Large intestine (tissue), 3 donors: ENCODE results near the gene PAQR9. TPM values are rescaled to one million over a fixed set of nuclear protein-coding genes. Genes with fewer than 3 reads are reported as not detected.

Experiments
- DNase-seq, 2 donors: peaks; one replicate each; pipeline versions ENCODE4 v3.0.0 to v3.0.0-alpha.2; 2013
- H3K27ac ChIP-seq: one replicate; pipeline ENCODE4 v1.5.1; 2013; ENCODE audit warnings: low read length
- H3K27me3 ChIP-seq: 2 replicates; pipeline ENCODE4 v1.6.1; 2013; ENCODE audit warnings: low read length; ENCODE audit not compliant: control insufficient read depth, insufficient read depth
- H3K36me3 ChIP-seq: 2 replicates; pipeline ENCODE4 v1.6.1; 2013; ENCODE audit warnings: low read length; ENCODE audit not compliant: control insufficient read depth, insufficient read depth
- H3K4me1 ChIP-seq: one replicate; pipeline ENCODE4 v1.6.1; 2013; ENCODE audit warnings: low read length; ENCODE audit not compliant: control insufficient read depth, insufficient read depth
- H3K4me3 ChIP-seq: one replicate; pipeline ENCODE4 v1.5.1; 2013; ENCODE audit warnings: low read length
- H3K9me3 ChIP-seq: one replicate; pipeline ENCODE4 v1.6.1; 2013; ENCODE audit warnings: mild to moderate bottlenecking, low read depth, low read length, moderate library complexity; ENCODE audit not compliant: control insufficient read depth
- WGBS: methylation state at CpG from one replicate; pipeline ENCODE4 v1.1.5; 2013; ENCODE audit warnings: low lambda C conversion rate; ENCODE audit not compliant: insufficient coverage; 5-methylcytosine and 5-hydroxymethylcytosine counted together
- polyA plus RNA-seq: library from polyadenylated mRNA; unstranded; fragments of 120-200 nt; gene quantifications from one replicate; pipeline ENCODE4 v1.2.1, GENCODE V29; 2013

The PAQR9 gene
- polyA plus RNA-seq, 1 donor = 0.13 TPM

- Histone ChIP-seq H3K4me3 (no peak overlapping the region), H3K36me3 (no peaks in the 10 kb centered on the region), H3K27ac (no peak overlapping the region), H3K4me1 (no peaks in the 10 kb centered on the region), H3K27me3 (peaks cover 24% of the 10 kb centered on the region), H3K9me3 (no peaks in the 10 kb centered on the region)
- WGBS = no CpG with 5 or more reads among the region's 2 CpGs
- no peak for DNase-seq
Measured at GRCh38 chr3:142983318-142983717, 19.8 kb upstream of the PAQR9 start.

GRCh38 chr3:142982038-142982773 is 18.7 kb upstream of the PAQR9 start:
- H3K4me3 ChIP-seq = no peak overlapping the region
- peaks cover 24% of the 10 kb centered on the region for H3K27me3 ChIP-seq
- no peaks in the 10 kb centered on the region for H3K9me3 ChIP-seq
- no peak for DNase-seq
- WGBS = no CpG with 5 or more reads among the region's 7 CpGs
- no peaks in the 10 kb centered on the region for H3K36me3 ChIP-seq
- no peaks in the 10 kb centered on the region for H3K4me1 ChIP-seq
- no peak overlapping the region for H3K27ac ChIP-seq

GRCh38 chr3:142981108-142981507 is 17.6 kb upstream of the PAQR9 start:
- no peaks in the 10 kb centered on the region for H3K9me3 ChIP-seq
- no CpG with 5 or more reads among the region's 3 CpGs for WGBS
- peaks cover 26% of the 10 kb centered on the region for H3K27me3 ChIP-seq
- H3K27ac ChIP-seq = no peak overlapping the region
- DNase-seq = no peak
- H3K4me3 ChIP-seq = no peak overlapping the region
- H3K36me3 ChIP-seq = no peaks in the 10 kb centered on the region
- H3K4me1 ChIP-seq = no peaks in the 10 kb centered on the region

DNA sequence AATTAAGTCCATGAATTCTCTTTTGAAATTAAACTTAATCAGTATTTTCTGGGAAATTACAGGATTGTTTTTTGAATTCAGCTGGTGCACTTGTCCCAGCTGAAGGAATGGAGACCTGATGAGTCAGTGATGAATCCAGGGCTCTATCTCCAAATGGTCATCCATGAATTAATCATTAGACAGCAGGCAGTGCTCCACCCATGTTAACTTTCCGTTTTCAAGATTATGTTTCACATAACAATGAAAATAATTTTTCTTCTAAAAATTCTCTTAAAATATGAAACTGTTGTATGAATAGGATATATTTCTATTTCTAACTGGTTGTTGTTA is 13.9 kb upstream of the PAQR9 start:
- 50% methylated on average over 1 of the region's 1 CpG for WGBS
- H3K27me3 ChIP-seq = peaks cover 22% of the 10 kb centered on the region
- no peak overlapping the region for H3K4me3 ChIP-seq
- H3K27ac ChIP-seq = no peak overlapping the region
- H3K36me3 ChIP-seq = no peaks in the 10 kb centered on the region
- no peaks in the 10 kb centered on the region for H3K4me1 ChIP-seq
- no peak for DNase-seq
- H3K9me3 ChIP-seq = no peaks in the 10 kb centered on the region

- no CpG with 5 or more reads among the region's 8 CpGs for WGBS
Measured at GRCh38 chr3:142976621-142977398, 13.3 kb upstream of the PAQR9 start.

DNA sequence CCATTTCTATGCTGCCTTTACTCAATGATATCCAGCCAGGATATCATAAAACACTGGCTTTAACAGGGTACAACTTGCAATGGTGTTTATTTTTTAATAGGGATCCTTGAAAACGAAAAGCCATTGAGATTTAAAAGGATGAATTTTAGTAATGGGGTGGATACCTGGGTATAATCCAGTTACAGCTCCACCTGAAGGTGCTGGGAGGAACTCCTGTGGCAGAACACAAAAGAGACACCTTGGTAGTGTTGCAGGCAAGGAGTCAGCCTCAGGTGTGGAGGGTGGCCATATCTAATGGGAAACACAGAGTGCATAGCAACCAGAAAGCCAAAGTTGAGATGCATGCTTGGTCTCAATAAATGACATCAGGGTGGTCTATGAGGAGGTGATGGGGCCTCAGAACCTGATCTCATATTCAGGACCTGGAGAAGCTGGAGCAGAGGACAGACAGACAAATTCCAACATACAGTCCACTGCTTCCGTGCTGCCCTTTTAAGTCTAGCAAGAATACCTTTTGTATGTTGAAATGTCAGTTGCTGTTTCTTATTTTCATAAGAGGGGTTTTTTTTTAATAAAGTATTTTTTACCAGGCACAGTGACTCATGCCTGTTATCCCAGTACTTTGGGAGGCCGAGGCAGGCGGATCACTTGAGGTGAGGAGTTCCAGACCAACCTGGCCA is 12.0 kb upstream of the PAQR9 start:
- no peaks in the 10 kb centered on the region for H3K36me3 ChIP-seq
- DNase-seq = no peak
- peaks cover 28% of the 10 kb centered on the region for H3K27me3 ChIP-seq
- H3K4me1 ChIP-seq = no peaks in the 10 kb centered on the region
- H3K4me3 ChIP-seq = no peak overlapping the region
- no peaks in the 10 kb centered on the region for H3K9me3 ChIP-seq
- H3K27ac ChIP-seq = no peak overlapping the region
- no CpG with 5 or more reads among the region's 4 CpGs for WGBS

More at GRCh38 chr3:142976621-142977398, 13.3 kb upstream of the PAQR9 start:
- peaks cover 22% of the 10 kb centered on the region for H3K27me3 ChIP-seq
- no peak overlapping the region for H3K4me3 ChIP-seq
- H3K27ac ChIP-seq = no peak overlapping the region
- no peak for DNase-seq
- no peaks in the 10 kb centered on the region for H3K36me3 ChIP-seq
- no peaks in the 10 kb centered on the region for H3K9me3 ChIP-seq
- H3K4me1 ChIP-seq = no peaks in the 10 kb centered on the region

- no peaks in the 10 kb centered on the region for H3K4me1 ChIP-seq
- H3K9me3 ChIP-seq = no peaks in the 10 kb centered on the region
- H3K27me3 ChIP-seq = peaks cover 30% of the 10 kb centered on the region
- H3K4me3 ChIP-seq = no peak overlapping the region
- H3K27ac ChIP-seq = no peak overlapping the region
- WGBS = no CpG with 5 or more reads among the region's 8 CpGs
- no peaks in the 10 kb centered on the region for H3K36me3 ChIP-seq
- no peak for DNase-seq
Measured at GRCh38 chr3:142973217-142974009, 9.9 kb upstream of the PAQR9 start.

DNA sequence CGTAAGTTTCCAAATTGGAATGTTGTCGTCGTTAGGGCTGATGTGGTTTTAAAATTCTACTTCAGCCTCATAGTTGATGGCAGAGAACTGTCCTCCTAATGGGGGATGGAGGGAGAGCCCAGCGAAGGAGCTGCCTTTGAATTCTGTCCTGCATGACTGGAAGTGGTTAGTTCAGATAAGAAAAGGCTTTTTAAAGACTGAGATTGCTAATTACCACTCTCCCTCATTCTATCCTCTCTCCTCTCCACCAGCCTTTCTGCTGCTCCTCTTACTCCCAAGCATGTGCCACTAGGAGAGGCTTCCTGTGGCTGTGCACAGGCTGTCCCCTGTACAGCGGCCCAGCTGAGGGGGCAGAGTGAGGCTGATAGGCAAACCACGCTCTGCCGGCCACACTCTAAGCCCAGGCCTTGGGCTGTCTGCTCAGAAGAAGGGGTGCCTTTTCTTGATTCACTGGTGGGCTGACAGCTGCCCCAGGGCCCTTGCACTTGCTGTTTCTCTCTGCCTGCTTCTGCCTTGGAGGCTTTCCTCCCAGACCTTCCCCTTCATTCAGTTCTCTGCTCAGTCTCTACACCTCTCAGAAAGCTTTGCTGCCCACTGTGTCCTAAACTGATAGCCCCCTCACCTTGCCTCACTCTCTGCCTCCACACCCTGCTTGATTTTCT is 8.7 kb upstream of the PAQR9 start:
- H3K4me3 ChIP-seq = no peak overlapping the region
- no peaks in the 10 kb centered on the region for H3K4me1 ChIP-seq
- H3K9me3 ChIP-seq = no peaks in the 10 kb centered on the region
- H3K36me3 ChIP-seq = no peaks in the 10 kb centered on the region
- DNase-seq = no peak
- H3K27me3 ChIP-seq = peaks cover 31% of the 10 kb centered on the region
- no peak overlapping the region for H3K27ac ChIP-seq
- 73% methylated on average over 4 of the region's 7 CpGs for WGBS

DNA sequence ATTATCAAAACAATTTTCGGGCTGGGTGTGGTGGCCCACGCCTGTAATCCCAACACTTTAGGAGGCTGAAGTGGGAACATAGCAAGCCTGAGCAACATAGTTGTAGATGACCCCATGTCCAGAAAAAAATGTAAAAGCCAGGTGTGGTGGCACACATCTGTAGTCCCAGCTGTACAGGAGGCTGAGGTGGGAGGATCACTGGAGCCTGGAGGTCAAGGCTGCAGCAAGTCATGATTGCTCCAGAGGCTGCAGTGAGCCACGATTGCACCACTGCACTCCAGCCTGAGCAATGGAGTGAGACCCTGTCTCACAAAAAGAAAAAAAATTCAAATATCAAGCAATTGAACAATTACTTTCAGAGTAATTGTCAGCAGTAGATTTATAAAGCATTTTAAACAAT is 8.0 kb upstream of the PAQR9 start:
- no CpG with 5 or more reads among the region's 3 CpGs for WGBS
- Histone ChIP-seq H3K4me3 (no peak overlapping the region), H3K4me1 (no peaks in the 10 kb centered on the region), H3K36me3 (no peaks in the 10 kb centered on the region), H3K9me3 (no peaks in the 10 kb centered on the region), H3K27me3 (peaks cover 33% of the 10 kb centered on the region), H3K27ac (no peak overlapping the region)
- no peak for DNase-seq
